Colonic mucosa (tissue), 4 donors: ENCODE results near the gene COX7B. TPM values are rescaled to one million over a fixed set of nuclear protein-coding genes. Genes with fewer than 3 reads are reported as not detected.
"Not testable (repeated sequence)": the region's sequence is repeated elsewhere in the genome, so short reads cannot be mapped to it uniquely, and the experiment has no call there.

Experiments
- DNase-seq: peaks from one replicate; pipeline ENCODE4 v3.0.0-alpha.2; 2020
- H3K27ac ChIP-seq: fragments of 200-600 bp; one replicate; pipeline ENCODE4 v1.8.0; 2021
- H3K27me3 ChIP-seq: fragments of 200-600 bp; one replicate; pipeline ENCODE4 v1.8.0; 2021
- H3K36me3 ChIP-seq: fragments of 200-600 bp; one replicate; pipeline ENCODE4 v1.8.0; 2021
- H3K4me1 ChIP-seq: fragments of 200-600 bp; one replicate; pipeline ENCODE4 v1.8.0; 2021; ENCODE audit warnings: mild to moderate bottlenecking
- H3K4me3 ChIP-seq: fragments of 200-600 bp; one replicate; pipeline ENCODE4 v1.8.0; 2021
- H3K9ac ChIP-seq, 2 donors: one replicate each; pipeline ENCODE4 v1.7.0; 2013; ENCODE audit warnings: control low read depth in 2 of 2, low read depth in 2 of 2, low read length in 2 of 2
- H3K9me3 ChIP-seq: fragments of 200-600 bp; one replicate; pipeline ENCODE4 v1.8.0; 2021
- CTCF ChIP-seq: fragments of 200-600 bp; IDR thresholded peaks from one replicate; pipeline ENCODE4 v1.8.0; 2022; ENCODE audit warnings: antibody characterized with exemption, mild to moderate bottlenecking
- intact Hi-C: fragments of 100-400 bp; cut with DNase I; formaldehyde crosslinking; loops from one replicate; pipeline ENCODE4 v1.14.1; 2022
- total RNA-seq, 2 donors: library from RNA; stranded (reverse); fragmentation: NEBNext Ultra II Directional in 1 of 2; extraction: Animal tissue kit (Norgen Biotek cat#: 25700) in 1 of 2; gene quantifications; one replicate each; pipeline ENCODE4 v1.2.1, GENCODE V29; 2021
- donor health status: healthy.
- donor health status: DM: no; HTN: no; CAD: no.
- donor health status: DM: no; HTN: no; CAD: no.

Gene COX7B
- total RNA-seq, 2 donors from 2014 or later, result 485 to 517 TPM

- no peak overlapping the region for H3K27ac ChIP-seq
- TF ChIP-seq CTCF, result no peak
- no peak overlapping the region for H3K4me3 ChIP-seq
- H3K36me3 ChIP-seq, result no peaks in the 10 kb centered on the region
- no peak overlapping the region for H3K9ac ChIP-seq
- DNase-seq, result no peak
- intact Hi-C loops, result no loop called here
- no peaks in the 10 kb centered on the region for H3K9me3 ChIP-seq
- no peaks in the 10 kb centered on the region for H3K4me1 ChIP-seq
- H3K27me3 ChIP-seq, result no peaks in the 10 kb centered on the region
Measured at GRCh38 chrX:77935886-77936285, 36.6 kb downstream of the COX7B start.

GRCh38 chrX:77936299-77936698, 37.0 kb downstream of the COX7B start:
- H3K4me3 ChIP-seq, result no peak overlapping the region
- intact Hi-C loops, result no loop called here
- H3K36me3 ChIP-seq, result no peaks in the 10 kb centered on the region
- H3K27me3 ChIP-seq, result no peaks in the 10 kb centered on the region
- no peak overlapping the region for H3K9ac ChIP-seq
- DNase-seq, result no peak
- no peaks in the 10 kb centered on the region for H3K4me1 ChIP-seq
- no peak overlapping the region for H3K27ac ChIP-seq
- no peak for TF ChIP-seq CTCF
- H3K9me3 ChIP-seq, result no peaks in the 10 kb centered on the region

GRCh38 chrX:77937291-77937690, 38.0 kb downstream of the COX7B start:
- H3K4me3 ChIP-seq, result no peak overlapping the region
- DNase-seq, result no peak
- H3K4me1 ChIP-seq, result no peaks in the 10 kb centered on the region
- no peak overlapping the region for H3K27ac ChIP-seq
- no peaks in the 10 kb centered on the region for H3K27me3 ChIP-seq
- TF ChIP-seq CTCF, result no peak
- no peak overlapping the region for H3K9ac ChIP-seq
- H3K9me3 ChIP-seq, result no peaks in the 10 kb centered on the region
- intact Hi-C loops, result no loop called here
- no peaks in the 10 kb centered on the region for H3K36me3 ChIP-seq

GRCh38 chrX:77938083-77938680, 38.9 kb downstream of the COX7B start:
- no peak overlapping the region for H3K27ac ChIP-seq
- intact Hi-C loops, result no loop called here
- H3K36me3 ChIP-seq, result no peaks in the 10 kb centered on the region
- no peak overlapping the region for H3K9ac ChIP-seq
- no peak for DNase-seq
- no peak for TF ChIP-seq CTCF
- no peak overlapping the region for H3K4me3 ChIP-seq
- no peaks in the 10 kb centered on the region for H3K4me1 ChIP-seq
- no peaks in the 10 kb centered on the region for H3K9me3 ChIP-seq
- no peaks in the 10 kb centered on the region for H3K27me3 ChIP-seq

GRCh38 chrX:77945031-77945430, 45.8 kb downstream of the COX7B start:
- DNase-seq, H3K9me3 ChIP-seq, H3K9ac ChIP-seq, intact Hi-C loops, H3K4me1 ChIP-seq, H3K4me3 ChIP-seq, H3K27ac ChIP-seq, H3K36me3 ChIP-seq, H3K27me3 ChIP-seq: not testable (repeated sequence)

- DNase-seq, result no peak
- H3K9me3 ChIP-seq, result no peaks in the 10 kb centered on the region
Measured at GRCh38 chrX:77945910-77946545, 46.8 kb downstream of the COX7B start.

More at GRCh38 chrX:77945910-77946545, 46.8 kb downstream of the COX7B start:
- Histone ChIP-seq H3K36me3 (no peaks in the 10 kb centered on the region), H3K4me1 (no peaks in the 10 kb centered on the region), H3K4me3 (no peak overlapping the region), H3K9ac (no peak overlapping the region), H3K27me3 (no peaks in the 10 kb centered on the region), H3K27ac (no peak overlapping the region)
- no peak for TF ChIP-seq CTCF
- intact Hi-C loops, result no loop called here
